ENCODE results near the gene TMEM184A.

Gene TMEM184A

DNA sequence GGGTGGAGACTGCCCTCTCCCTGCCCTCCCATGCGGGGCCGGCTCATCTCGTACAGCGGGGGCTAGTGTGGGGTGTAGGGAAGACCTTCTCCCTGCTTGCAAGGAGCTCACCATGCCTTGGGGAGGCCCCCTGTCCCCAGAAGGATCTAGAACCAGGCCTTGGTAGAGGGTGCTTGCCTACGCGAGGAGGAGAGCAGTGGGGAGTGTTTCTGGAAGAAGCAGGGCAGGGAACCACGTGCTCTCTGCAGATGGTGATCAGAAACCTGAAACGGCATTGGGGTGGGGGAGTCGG lies 22.8 kb downstream of the TMEM184A start:
- TF ChIP-seq, protein P1, sequence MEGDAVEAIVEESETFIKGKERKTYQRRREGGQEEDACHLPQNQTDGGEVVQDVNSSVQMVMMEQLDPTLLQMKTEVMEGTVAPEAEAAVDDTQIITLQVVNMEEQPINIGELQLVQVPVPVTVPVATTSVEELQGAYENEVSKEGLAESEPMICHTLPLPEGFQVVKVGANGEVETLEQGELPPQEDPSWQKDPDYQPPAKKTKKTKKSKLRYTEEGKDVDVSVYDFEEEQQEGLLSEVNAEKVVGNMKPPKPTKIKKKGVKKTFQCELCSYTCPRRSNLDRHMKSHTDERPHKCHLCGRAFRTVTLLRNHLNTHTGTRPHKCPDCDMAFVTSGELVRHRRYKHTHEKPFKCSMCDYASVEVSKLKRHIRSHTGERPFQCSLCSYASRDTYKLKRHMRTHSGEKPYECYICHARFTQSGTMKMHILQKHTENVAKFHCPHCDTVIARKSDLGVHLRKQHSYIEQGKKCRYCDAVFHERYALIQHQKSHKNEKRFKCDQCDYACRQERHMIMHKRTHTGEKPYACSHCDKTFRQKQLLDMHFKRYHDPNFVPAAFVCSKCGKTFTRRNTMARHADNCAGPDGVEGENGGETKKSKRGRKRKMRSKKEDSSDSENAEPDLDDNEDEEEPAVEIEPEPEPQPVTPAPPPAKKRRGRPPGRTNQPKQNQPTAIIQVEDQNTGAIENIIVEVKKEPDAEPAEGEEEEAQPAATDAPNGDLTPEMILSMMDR (IDR thresholded peaks at IDR 0.05; ENCODE audit: extremely low read depth, insufficient read depth, missing control alignments): no peak
- DNase-seq (ENCODE audit: low spot score): no peak
- in situ Hi-C loops (cut with MboI; ENCODE audit: low pct_unique_long_range_greater_than_20kb, low sequenced_read_pairs, unreplicated experiment): no loop called here

DNA sequence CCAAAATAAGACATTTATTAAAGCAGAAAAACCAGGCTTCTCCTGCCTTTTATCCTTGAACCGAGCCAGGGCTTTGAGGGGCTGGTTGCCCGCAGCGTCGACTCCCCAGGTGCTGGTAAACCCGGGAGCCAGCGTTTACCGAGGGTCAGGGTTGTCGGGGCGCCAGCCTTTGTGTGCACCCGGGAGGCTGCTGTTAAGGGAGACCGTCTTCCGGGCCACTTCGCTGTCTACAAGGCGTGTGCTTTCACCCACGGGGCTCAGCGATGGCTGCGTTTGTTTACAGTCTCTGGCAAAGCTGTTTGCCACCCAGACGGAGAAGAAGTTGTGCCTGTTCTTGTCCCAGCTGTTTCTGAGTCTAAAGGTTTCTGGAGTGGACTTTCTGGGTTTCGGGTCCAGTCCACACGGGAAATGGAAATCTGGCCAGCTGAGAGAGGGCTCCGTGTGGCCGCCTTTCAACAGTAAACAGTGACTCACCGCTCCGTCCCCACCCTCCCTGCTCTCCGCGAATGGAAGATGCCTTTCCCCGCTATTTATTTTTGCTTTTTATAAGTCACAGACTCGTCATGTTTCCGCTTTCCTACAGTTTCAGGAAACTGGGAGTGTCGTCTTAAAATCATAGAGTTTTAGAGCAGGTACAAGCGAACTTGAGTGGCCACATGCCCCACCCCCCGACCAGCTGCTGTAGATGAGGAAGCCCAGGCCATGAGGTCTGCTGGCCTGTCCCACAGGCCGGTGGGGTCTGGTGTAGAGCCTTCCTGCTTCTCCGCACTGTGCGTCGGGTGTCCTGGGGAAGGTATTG lies 23.4 kb downstream of the TMEM184A start:
- DNase-seq (ENCODE audit: low spot score): no peak
- TF ChIP-seq, protein P1 (IDR thresholded peaks at IDR 0.05; ENCODE audit: extremely low read depth, insufficient read depth, missing control alignments): no peak
- in situ Hi-C loops (cut with MboI; ENCODE audit: low pct_unique_long_range_greater_than_20kb, low sequenced_read_pairs, unreplicated experiment): no loop called here

DNA sequence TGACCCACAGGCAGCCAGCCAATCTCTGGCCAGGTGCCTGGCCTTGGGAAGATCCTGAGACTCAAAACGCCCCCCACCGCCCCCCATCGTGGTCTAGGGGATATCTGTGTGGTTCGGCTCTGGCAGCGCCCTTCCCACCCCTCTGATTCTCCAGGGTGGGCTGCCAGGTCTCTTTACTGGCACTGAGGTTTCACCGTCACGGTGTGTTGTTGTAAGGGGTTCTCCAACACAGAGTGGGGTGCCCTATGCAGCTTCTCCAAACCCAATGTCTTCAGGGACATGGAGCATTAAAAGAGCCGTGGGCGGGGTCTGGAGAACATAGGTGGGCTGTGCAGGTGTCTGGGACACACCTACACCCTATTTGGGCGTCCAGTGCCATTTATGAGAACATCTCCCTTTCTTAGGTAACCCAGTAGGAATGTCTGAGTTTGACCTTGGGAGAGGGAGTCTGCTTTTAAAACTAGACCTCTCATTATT lies 24.0 kb downstream of the TMEM184A start:
- DNase-seq (ENCODE audit: low spot score): no peak
- TF ChIP-seq, protein P1 (IDR thresholded peaks at IDR 0.05; ENCODE audit: extremely low read depth, insufficient read depth, missing control alignments): no peak
- in situ Hi-C loops (cut with MboI; ENCODE audit: low pct_unique_long_range_greater_than_20kb, low sequenced_read_pairs, unreplicated experiment): no loop called here

DNA sequence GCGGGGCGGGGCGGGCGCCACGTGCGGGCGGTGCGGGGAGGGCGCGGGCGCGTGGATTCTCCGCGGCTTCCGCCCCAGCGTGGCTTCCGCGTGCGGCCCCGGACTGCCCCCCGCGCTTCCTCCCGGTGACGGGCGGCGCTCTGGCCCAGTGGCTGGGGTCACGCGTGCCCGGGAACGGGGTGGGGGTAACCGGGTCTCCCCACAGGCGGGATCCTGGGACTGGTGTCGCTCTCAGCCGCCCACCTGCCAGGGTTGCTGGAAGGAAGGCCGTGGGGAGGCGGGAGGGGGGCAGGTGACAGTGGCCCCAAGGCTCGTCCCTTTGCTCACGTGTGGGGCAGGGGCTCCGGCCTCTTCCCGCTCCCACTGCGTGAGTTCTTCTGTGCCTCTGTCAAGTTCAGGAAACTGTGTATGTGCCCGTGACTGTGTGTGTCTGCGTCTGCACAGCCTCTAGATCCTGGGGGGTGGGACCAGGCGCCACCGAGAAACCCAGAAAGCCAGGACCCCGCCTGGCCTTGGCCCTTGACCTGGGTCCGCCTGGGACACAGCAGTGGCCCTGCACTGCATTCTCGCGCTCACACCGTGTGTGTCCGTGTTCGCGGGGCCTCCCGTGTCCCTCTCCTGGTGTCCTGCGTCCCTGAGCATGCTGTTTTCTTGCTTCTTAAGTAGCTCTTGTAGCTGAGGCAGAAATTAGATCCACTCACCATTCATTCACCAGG lies 24.6 kb downstream of the TMEM184A start:
- in situ Hi-C loops (cut with MboI; ENCODE audit: low pct_unique_long_range_greater_than_20kb, low sequenced_read_pairs, unreplicated experiment): no loop called here
- TF ChIP-seq, protein P1 (IDR thresholded peaks at IDR 0.05; ENCODE audit: extremely low read depth, insufficient read depth, missing control alignments): no peak

DNA sequence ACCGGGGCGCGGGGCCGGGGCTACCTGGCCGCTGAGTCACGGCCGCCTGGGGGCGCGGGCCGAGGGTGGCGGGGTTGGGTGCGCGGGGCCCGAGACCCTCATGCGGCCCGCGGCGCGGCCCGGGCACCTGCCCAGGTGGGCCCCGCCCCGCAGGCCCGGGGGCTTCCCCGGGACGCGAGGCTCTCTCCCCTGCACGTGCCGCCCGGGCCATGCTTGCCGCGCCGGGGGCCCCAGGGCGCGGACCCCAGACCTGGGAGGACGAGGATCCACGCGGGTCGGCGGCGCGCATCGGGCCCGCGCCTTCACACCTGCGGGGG lies 25.1 kb downstream of the TMEM184A start:
- in situ Hi-C loops (cut with MboI; ENCODE audit: low pct_unique_long_range_greater_than_20kb, low sequenced_read_pairs, unreplicated experiment): no loop called here
- TF ChIP-seq, protein P1 (IDR thresholded peaks at IDR 0.05; ENCODE audit: extremely low read depth, insufficient read depth, missing control alignments): no peak
- no peak for DNase-seq (ENCODE audit: low spot score)

More for the DNA sequence above, 24.6 kb downstream of the TMEM184A start:
- no peak for DNase-seq (ENCODE audit: low spot score)

DNA sequence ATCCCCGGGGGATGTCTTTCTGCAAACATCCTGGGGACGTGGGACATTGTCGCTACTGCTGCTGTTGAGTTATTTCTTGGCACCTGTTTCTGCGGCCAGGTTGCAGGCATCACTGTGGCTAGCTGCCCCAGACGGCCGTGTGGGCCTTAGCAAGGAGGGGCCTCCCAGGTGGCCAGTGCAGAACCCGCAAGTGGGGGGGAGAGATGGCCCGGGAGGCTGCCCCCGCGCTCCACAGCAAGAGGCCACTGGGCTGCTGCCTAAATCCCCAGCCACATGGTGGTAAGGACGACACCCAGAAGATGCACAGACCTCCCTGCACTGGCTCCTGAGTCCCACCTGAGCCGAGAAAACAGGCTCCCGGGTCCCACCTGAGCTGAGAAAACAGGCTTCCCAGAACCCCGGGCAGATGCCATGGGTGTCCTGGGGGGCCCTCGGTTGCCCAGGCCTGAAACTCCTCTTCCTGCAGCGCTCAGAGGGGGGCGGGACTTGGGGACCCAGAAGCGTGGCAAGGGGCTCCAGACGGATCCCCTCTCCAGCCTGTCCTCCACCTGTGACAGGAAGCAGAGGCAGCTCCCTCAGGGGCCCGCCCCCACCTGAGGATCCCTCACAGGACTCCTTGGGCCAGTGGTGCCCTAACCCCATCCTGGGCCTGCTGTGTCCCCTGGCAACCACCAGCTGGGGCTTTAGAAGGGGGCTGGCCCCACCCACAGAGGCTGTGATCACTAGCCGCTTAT lies 26.5 kb downstream of the TMEM184A start:
- no peak for DNase-seq (ENCODE audit: low spot score)
- in situ Hi-C loops (cut with MboI; ENCODE audit: low pct_unique_long_range_greater_than_20kb, low sequenced_read_pairs, unreplicated experiment): no loop called here
- TF ChIP-seq, protein P1 (IDR thresholded peaks at IDR 0.05; ENCODE audit: extremely low read depth, insufficient read depth, missing control alignments): no peak

Data from GM13977 (cell line).